HepG2 (cell line): ENCODE data around the gene MED19. TPM values are rescaled to one million over a fixed set of nuclear protein-coding genes. Genes with fewer than 3 reads are reported as not detected.

ENCODE experiments used
- ATAC-seq: fragments of 200-7000 bp; cut with Tn5 transposase; 3 replicates; pipeline ENCODE4 v1.9.1; 2020; ENCODE audit warnings: mild to moderate bottlenecking, moderate library complexity
- BruUV-seq: library from RNA; stranded (reverse); fragments of 400-500 nt; replicated peaks from 2 replicates; lab custom pipeline; 2021; lab: Mats Ljungman, UMichigan
- CTCF ChIA-PET: fragments of 300-600 bp; formaldehyde crosslinking; extraction: SDS; loops from one replicate; lab custom pipeline; 2021; ENCODE audit warnings: low total read pairs, inconsistent platforms, low intra/inter-chr PET ratio; lab: Yijun Ruan, JAX
- POLR2A ChIA-PET: fragments of 350-600 bp; sonication (Branson Sonifier 250); formaldehyde crosslinking; loops from one replicate; lab custom pipeline; 2020; ENCODE audit warnings: antibody characterized with exemption, inconsistent platforms; lab: Yijun Ruan, JAX
- DNase-seq: peaks from one replicate; pipeline ENCODE4 v3.0.0-alpha.2; 2015; ENCODE audit warnings: low spot score
- FAIRE-seq: peaks from 3 replicates; lab custom pipeline; 2011; peaks lifted over from hg19 to GRCh38; lab: Jason Lieb, UNC
- H2AFZ ChIP-seq: one replicate; pipeline ENCODE4 v1.6.1; 2011; ENCODE audit warnings: low read length, inconsistent platforms
- H3K27ac ChIP-seq: fragments of 300-600 bp; 3 replicates; pipeline ENCODE4 v1.8.0; 2011; ENCODE audit warnings: mixed run types, mild to moderate bottlenecking, mixed read lengths, low read length, inconsistent platforms; ENCODE audit not compliant: insufficient read depth; ENCODE audit errors: extremely low read length
- H3K27me3 ChIP-seq, 2 experiments: fragments of 200-600 bp in 1 of 2; 2 replicates in 1 of 2; 3 replicates in 1 of 2; pipeline versions ENCODE4 v1.6.0 to v1.8.0; 2011; ENCODE audit warnings: low read length in 2 of 2, mild to moderate bottlenecking in 2 of 2, moderate library complexity in 2 of 2, inconsistent platforms in 1 of 2; ENCODE audit not compliant: insufficient read depth in 2 of 2, control insufficient read depth in 1 of 2
- H3K36me3 ChIP-seq, 2 experiments: fragments of 200-600 bp in 1 of 2; replicated peaks in 1 of 2; 2 replicates in 1 of 2; 3 replicates in 1 of 2; pipeline versions ENCODE4 v1.5.1 to v1.8.0; 2011; ENCODE audit warnings: low read length in 2 of 2, inconsistent platforms in 1 of 2; ENCODE audit not compliant: insufficient read depth in 2 of 2, control insufficient read depth in 1 of 2
- H3K4me1 ChIP-seq: 2 replicates; pipeline ENCODE4 v1.5.1; 2012; ENCODE audit warnings: low read length, inconsistent platforms; ENCODE audit not compliant: insufficient read depth
- H3K4me2 ChIP-seq: 2 replicates; pipeline ENCODE4 v1.6.0; 2011; ENCODE audit warnings: low read depth, low read length, inconsistent platforms
- H3K4me3 ChIP-seq, 3 experiments: fragments of 200-600 bp in 1 of 3; sonication (generic), shearing (Covaris generic) in 1 of 3; replicated peaks in 1 of 3; 2 replicates each; pipeline ENCODE4 v1.5.1; 2011 to 2016; ENCODE audit warnings: low read length in 3 of 3, inconsistent platforms in 2 of 3, low read depth in 2 of 3, mild to moderate bottlenecking in 2 of 3, control low read depth in 1 of 3, mixed read lengths in 1 of 3; ENCODE audit not compliant: insufficient read depth in 1 of 3
- H3K79me2 ChIP-seq: one replicate; pipeline ENCODE4 v1.6.1; 2011; ENCODE audit warnings: low read length, inconsistent platforms; ENCODE audit not compliant: insufficient read depth
- H3K9ac ChIP-seq: 2 replicates; pipeline ENCODE4 v1.6.0; 2011; ENCODE audit warnings: mild to moderate bottlenecking, low read depth, low read length, inconsistent platforms; ENCODE audit not compliant: insufficient read depth
- H3K9me3 ChIP-seq: 2 replicates; pipeline ENCODE4 v1.5.1; 2012; ENCODE audit warnings: mild to moderate bottlenecking, low read length
- H4K20me1 ChIP-seq: 2 replicates; pipeline ENCODE4 v1.6.0; 2011; ENCODE audit warnings: inconsistent platforms, mild to moderate bottlenecking, low read length, moderate library complexity; ENCODE audit not compliant: insufficient read depth
- ETV6 ChIP-seq: sonication (generic); formaldehyde crosslinking; conservative IDR thresholded peaks from 2 replicates; pipeline ENCODE4 v1.4.0; 2020; ENCODE audit warnings: missing genetic modification reagents
- MAF1 ChIP-seq: sonication (generic); formaldehyde crosslinking; IDR thresholded peaks from 2 replicates; pipeline ENCODE4 v1.5.0; 2020; ENCODE audit warnings: missing genetic modification reagents, borderline replicate concordance
- MTA1 ChIP-seq: sonication (generic); formaldehyde crosslinking; IDR thresholded peaks from 2 replicates; pipeline ENCODE4 v1.4.0; 2020; ENCODE audit warnings: missing genetic modification reagents, mild to moderate bottlenecking, borderline replicate concordance
- SOX6 ChIP-seq, 2 experiments: fragments of 450-650 bp in 1 of 2; sonication (generic) in 1 of 2; formaldehyde crosslinking in 1 of 2; IDR thresholded peaks; 2 replicates each; pipeline versions ENCODE4 v1.4.0 to v1.6.1; 2017 to 2020; ENCODE audit warnings: antibody characterized with exemption in 1 of 2, mild to moderate bottlenecking in 1 of 2, missing genetic modification reagents in 1 of 2
- SSRP1 ChIP-seq: IDR thresholded peaks from 2 replicates; pipeline ENCODE4 v1.6.1; 2016; ENCODE audit warnings: control low read depth
- TAF15 ChIP-seq: fragments of 200-400 bp; formaldehyde crosslinking; IDR thresholded peaks from one replicate; pipeline ENCODE4 v1.6.1; 2018; ENCODE audit warnings: mild to moderate bottlenecking, low read depth, low read length; ENCODE audit not compliant: poor library complexity, severe bottlenecking
- XBP1 ChIP-seq: sonication (generic); formaldehyde crosslinking; IDR thresholded peaks from 2 replicates; pipeline ENCODE4 v1.5.0; 2020; ENCODE audit warnings: missing genetic modification reagents
- ZC3H4 ChIP-seq: sonication (generic); formaldehyde crosslinking; IDR thresholded peaks from 2 replicates; pipeline ENCODE4 v1.4.0; 2020; ENCODE audit warnings: missing genetic modification reagents, borderline replicate concordance
- ZIK1 ChIP-seq: sonication (generic); formaldehyde crosslinking; IDR thresholded peaks from 2 replicates; pipeline ENCODE4 v1.5.0; 2020; ENCODE audit warnings: mild to moderate bottlenecking, low read depth, missing genetic modification reagents, borderline replicate concordance
- ZNF572 ChIP-seq: sonication (generic); formaldehyde crosslinking; IDR thresholded peaks from 2 replicates; pipeline ENCODE4 v1.5.1; 2020; ENCODE audit warnings: mild to moderate bottlenecking, missing genetic modification reagents
- ZNF777 ChIP-seq: sonication (generic); formaldehyde crosslinking; IDR thresholded peaks from 2 replicates; pipeline ENCODE4 v1.4.0; 2020; ENCODE audit warnings: missing genetic modification reagents
- WGBS: methylation state at CpG from one replicate; pipeline ENCODE4 v1.1.6; 2017; ENCODE audit warnings: low lambda C conversion rate; 5-methylcytosine and 5-hydroxymethylcytosine counted together
- in situ Hi-C: cut with HindIII; loops from 2 replicates; pipeline ENCODE4 v1.10.0; 2017; ENCODE audit warnings: low pct_unique_long_range_greater_than_20kb; ENCODE audit not compliant: extremely low pct_ligation_motif_present
- intact Hi-C: fragments of 100-400 bp; cut with micrococcal nuclease; formaldehyde crosslinking; loops from one replicate; pipeline ENCODE4 v1.10.0; 2022; ENCODE audit not compliant: unreplicated experiment
- polyA plus RNA-seq, 8 experiments: library from polyadenylated mRNA; depleted of rRNA in 3 of 8; stranded (reverse) in 7 of 8; unstranded in 1 of 8; fragments of >200 nt; fragmentation: Illumina TruSeq in 4 of 8; extraction: Trizol in 4 of 8; gene quantifications; 2 replicates each; pipeline versions ENCODE4 v1.2.1 to v1.2.3, GENCODE V29; 2011 to 2016; ENCODE audit warnings: low read depth in 4 of 8, missing spikeins in 1 of 8, mixed read lengths in 1 of 8; ENCODE audit not compliant: insufficient read depth in 1 of 8
- total RNA-seq, 5 experiments: library from RNA; depleted of rRNA; stranded (reverse); fragments of >200 nt; fragmentation: Illumina TruSeq; extraction: Trizol; gene quantifications; 2 replicates each; pipeline ENCODE4 v1.2.3, GENCODE V29; 2016; ENCODE audit warnings: low read depth in 1 of 5
- TF ChIP-seq, protein P1 (sequence below): sonication (generic); formaldehyde crosslinking; conservative IDR thresholded peaks from 2 replicates; pipeline ENCODE4 v1.8.0; 2022; ENCODE audit warnings: missing genetic modification reagents
- TF ChIP-seq, protein P2 (sequence below): sonication (generic); formaldehyde crosslinking; IDR thresholded peaks from 2 replicates; pipeline ENCODE4 v1.5.0; 2020; ENCODE audit warnings: mild to moderate bottlenecking, missing genetic modification reagents, moderate library complexity
- TF ChIP-seq, protein P3 (sequence below): sonication (generic); formaldehyde crosslinking; IDR thresholded peaks from 2 replicates; pipeline ENCODE4 v1.5.0; 2020; ENCODE audit warnings: mild to moderate bottlenecking, missing genetic modification reagents
- TF ChIP-seq, protein P4 (sequence below): sonication (generic); formaldehyde crosslinking; IDR thresholded peaks from 2 replicates; pipeline ENCODE4 v1.4.0; 2020; ENCODE audit warnings: missing genetic modification reagents, mild to moderate bottlenecking, borderline replicate concordance

Gene MED19
- total and polyA plus RNA-seq, 2 of the 13 experiments (the other 11 are each of a cell fraction or from before 2014, with no cell fraction given): 12.9 to 13.8 TPM

DNA sequence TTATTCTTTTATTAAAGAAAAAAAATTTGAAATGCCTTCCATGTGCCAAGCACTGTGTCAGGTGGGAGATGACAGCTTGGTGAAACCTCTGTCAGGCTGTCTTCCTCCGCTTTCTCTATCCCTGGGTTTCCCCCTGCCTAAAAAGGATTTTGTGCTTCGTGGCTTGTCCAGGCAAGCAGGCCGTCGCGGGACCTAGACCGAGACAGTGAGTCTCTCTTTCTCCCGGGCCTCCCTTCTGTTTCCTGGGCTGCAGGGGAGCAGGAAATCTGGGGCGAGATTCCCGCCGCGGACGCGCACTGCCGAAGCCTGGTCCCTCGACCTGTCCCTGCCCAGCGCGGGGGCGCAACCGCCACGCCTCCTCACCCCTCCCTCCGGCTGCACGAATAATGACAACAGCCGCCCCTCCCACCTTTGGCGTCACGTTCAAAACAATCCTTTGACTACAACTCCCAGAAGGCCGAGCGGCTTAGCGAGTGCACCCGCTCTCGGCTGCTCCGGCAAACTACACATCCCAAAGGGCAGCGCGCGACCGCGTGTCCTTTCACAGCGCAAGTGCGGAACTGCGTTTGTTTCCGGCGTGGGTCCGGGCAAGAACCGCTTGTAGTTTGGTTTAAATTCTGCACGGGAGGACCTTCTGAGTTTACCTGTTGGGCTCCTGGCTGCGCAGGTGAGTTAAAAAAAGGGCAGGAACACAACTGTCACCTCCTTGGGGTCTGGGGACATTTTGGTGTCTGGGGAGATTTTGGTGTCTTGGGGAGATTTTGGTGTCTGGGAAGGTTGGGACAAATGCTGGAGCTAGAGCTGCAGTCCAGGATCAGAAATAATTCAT lies 54.6 kb downstream of the MED19 start, which contains the start of gene CLP1:
TSS of gene CLP1 (plus strand) at position 569 of the 829 bp plus-strand sequence. CDS start 1,715 bp downstream, outside the sequence.
- H4K20me1 ChIP-seq: no peaks in the 10 kb centered on the region
- peak; percentile 98 for DNase-seq
- peak within 1 kb of the TSS; percentile 91 for H3K4me2 ChIP-seq
- peak; percentile 93 for FAIRE-seq
- intact Hi-C loops (no loop called here), in situ Hi-C loops (loop anchor here (25.0 kb wide), 2 partner anchors 630 to 855 kb away; partner anchors contain the start of gene OR5B21)
- peaks cover 18% of the 10 kb centered on the region; the same call in 1 of the 2 replicates for H3K4me1 ChIP-seq
- H3K27me3 ChIP-seq: peaks cover 0 to 4% of the 10 kb centered on the region in 2 experiments; a peak in 1 of 5 replicates
- H3K27ac ChIP-seq: peak within 1 kb of the TSS; percentile 63
- peak within 1 kb of the TSS; percentile 89 for H3K9ac ChIP-seq
- ChIA-PET POLR2A (interaction anchor here (1.3 to 2.1 kb wide), 2 partner anchors 9 to 16 kb away, joined by 4 to 7 read pairs; no protein-coding TSS in a partner anchor), CTCF (no interaction called here)
- no peaks in the 10 kb centered on the region for H3K9me3 ChIP-seq
- H3K4me3 ChIP-seq: peak within 1 kb of the TSS; percentile 76 to 90 (median 82)
- H2AFZ ChIP-seq: no peak within 1 kb of the TSS
- H3K79me2 ChIP-seq: peaks cover 20% of the 10 kb centered on the region
- 2% methylated on average over 23 of the region's 45 CpGs for WGBS
- BruUV-seq: no TSS peak
- ATAC-seq: peak; percentile 98
- H3K36me3 ChIP-seq: peaks cover 11 to 22% of the 10 kb centered on the region in 2 experiments
- no peak for TF ChIP-seq SOX6 (IDR thresholded peaks at IDR 0.05)
- peak; percentile 95 for TF ChIP-seq SOX6 (CRISPR knock-in tag; IDR thresholded peaks at IDR 0.05)
- no peak for TF ChIP-seq ZIK1 (CRISPR knock-in tag)
- no peak; the same call in 1 of the 2 replicates for TF ChIP-seq ZNF572 (CRISPR knock-in tag)
- TF ChIP-seq MTA1: peak; percentile 86
- no peak for TF ChIP-seq TAF15
- TF ChIP-seq, protein P1, sequence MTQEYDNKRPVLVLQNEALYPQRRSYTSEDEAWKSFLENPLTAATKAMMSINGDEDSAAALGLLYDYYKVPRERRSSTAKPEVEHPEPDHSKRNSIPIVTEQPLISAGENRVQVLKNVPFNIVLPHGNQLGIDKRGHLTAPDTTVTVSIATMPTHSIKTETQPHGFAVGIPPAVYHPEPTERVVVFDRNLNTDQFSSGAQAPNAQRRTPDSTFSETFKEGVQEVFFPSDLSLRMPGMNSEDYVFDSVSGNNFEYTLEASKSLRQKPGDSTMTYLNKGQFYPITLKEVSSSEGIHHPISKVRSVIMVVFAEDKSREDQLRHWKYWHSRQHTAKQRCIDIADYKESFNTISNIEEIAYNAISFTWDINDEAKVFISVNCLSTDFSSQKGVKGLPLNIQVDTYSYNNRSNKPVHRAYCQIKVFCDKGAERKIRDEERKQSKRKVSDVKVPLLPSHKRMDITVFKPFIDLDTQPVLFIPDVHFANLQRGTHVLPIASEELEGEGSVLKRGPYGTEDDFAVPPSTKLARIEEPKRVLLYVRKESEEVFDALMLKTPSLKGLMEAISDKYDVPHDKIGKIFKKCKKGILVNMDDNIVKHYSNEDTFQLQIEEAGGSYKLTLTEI (CRISPR knock-in tag): no peak
- no peak for TF ChIP-seq XBP1 (CRISPR knock-in tag)
- no peak for TF ChIP-seq SSRP1 (CRISPR knock-in tag)
- TF ChIP-seq, protein P2, sequence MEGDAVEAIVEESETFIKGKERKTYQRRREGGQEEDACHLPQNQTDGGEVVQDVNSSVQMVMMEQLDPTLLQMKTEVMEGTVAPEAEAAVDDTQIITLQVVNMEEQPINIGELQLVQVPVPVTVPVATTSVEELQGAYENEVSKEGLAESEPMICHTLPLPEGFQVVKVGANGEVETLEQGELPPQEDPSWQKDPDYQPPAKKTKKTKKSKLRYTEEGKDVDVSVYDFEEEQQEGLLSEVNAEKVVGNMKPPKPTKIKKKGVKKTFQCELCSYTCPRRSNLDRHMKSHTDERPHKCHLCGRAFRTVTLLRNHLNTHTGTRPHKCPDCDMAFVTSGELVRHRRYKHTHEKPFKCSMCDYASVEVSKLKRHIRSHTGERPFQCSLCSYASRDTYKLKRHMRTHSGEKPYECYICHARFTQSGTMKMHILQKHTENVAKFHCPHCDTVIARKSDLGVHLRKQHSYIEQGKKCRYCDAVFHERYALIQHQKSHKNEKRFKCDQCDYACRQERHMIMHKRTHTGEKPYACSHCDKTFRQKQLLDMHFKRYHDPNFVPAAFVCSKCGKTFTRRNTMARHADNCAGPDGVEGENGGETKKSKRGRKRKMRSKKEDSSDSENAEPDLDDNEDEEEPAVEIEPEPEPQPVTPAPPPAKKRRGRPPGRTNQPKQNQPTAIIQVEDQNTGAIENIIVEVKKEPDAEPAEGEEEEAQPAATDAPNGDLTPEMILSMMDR (CRISPR knock-in tag): peak; percentile 40; the same call in 1 of the 2 replicates
- no peak for TF ChIP-seq ZC3H4
- TF ChIP-seq MAF1 (CRISPR knock-in tag): 0 out of 2 replicates have a peak, but pooled peaks have one; percentile 47
- TF ChIP-seq, protein P3, sequence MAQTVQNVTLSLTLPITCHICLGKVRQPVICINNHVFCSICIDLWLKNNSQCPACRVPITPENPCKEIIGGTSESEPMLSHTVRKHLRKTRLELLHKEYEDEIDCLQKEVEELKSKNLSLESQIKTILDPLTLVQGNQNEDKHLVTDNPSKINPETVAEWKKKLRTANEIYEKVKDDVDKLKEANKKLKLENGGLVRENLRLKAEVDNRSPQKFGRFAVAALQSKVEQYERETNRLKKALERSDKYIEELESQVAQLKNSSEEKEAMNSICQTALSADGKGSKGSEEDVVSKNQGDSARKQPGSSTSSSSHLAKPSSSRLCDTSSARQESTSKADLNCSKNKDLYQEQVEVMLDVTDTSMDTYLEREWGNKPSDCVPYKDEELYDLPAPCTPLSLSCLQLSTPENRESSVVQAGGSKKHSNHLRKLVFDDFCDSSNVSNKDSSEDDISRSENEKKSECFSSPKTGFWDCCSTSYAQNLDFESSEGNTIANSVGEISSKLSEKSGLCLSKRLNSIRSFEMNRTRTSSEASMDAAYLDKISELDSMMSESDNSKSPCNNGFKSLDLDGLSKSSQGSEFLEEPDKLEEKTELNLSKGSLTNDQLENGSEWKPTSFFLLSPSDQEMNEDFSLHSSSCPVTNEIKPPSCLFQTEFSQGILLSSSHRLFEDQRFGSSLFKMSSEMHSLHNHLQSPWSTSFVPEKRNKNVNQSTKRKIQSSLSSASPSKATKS: no peak
- TF ChIP-seq ETV6 (CRISPR knock-in tag): 0 out of 2 replicates have a peak, but pooled peaks have one; percentile 20
- TF ChIP-seq, protein P4, sequence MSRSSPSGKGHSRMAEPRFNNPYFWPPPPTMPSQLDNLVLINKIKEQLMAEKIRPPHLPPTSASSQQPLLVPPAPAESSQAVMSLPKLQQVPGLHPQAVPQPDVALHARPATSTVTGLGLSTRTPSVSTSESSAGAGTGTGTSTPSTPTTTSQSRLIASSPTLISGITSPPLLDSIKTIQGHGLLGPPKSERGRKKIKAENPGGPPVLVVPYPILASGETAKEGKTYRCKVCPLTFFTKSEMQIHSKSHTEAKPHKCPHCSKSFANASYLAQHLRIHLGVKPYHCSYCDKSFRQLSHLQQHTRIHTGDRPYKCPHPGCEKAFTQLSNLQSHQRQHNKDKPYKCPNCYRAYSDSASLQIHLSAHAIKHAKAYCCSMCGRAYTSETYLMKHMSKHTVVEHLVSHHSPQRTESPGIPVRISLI: peak; percentile 20; the same call in 1 of the 2 replicates
- TF ChIP-seq ZNF777 (CRISPR knock-in tag): peak; percentile 61; the same call in 1 of the 2 replicates
